ENCODE results near the gene TMEM184A. TPM values are rescaled to one million over a fixed set of nuclear protein-coding genes. Genes with fewer than 3 reads are reported as not detected.

Gene TMEM184A
- total and polyA plus RNA-seq, 2 of the 13 experiments (the other 11 are each of a cell fraction or from before 2014, with no cell fraction given) = 9.5 to 20.4 TPM

DNA sequence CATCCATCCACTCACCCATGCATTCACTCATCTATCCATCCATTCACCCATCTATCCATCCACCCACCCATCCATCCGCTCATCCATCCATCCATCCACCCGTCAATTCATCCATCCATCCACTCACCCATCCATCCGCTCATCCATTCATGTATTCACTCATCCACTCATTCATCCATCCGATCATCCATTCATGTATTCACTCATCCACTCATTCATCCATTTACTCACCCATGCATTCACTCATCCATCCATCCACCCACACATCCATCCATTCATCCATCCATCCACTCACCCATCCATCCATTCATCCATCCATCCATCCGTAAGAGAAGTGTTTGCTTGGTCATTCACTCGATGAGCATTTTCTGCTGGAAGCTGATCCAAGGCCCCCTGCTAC lies 22.5 kb upstream of the TMEM184A start:
- 42% methylated on average over 6 of the region's 6 CpGs for WGBS (ENCODE audit: low lambda C conversion rate)
- ChIA-PET CTCF (ENCODE audit: low intra/inter-chr PET ratio, low total read pairs) (interaction anchor here (0.8 to 1.6 kb wide), 2 partner anchors 15 to 181 kb away, joined by 4 to 6 read pairs; no protein-coding TSS in a partner anchor), POLR2A (no interaction called here)
- no peak overlapping the region for H2AFZ ChIP-seq (ENCODE audit: low read length)
- no peaks in the 10 kb centered on the region for H3K4me1 ChIP-seq (ENCODE audit: insufficient read depth, low read length)
- ATAC-seq = no peak
- intact Hi-C loops (cut with micrococcal nuclease; ENCODE audit: unreplicated experiment) = loop anchor here (5.0 kb wide), 1 partner anchor 179 kb away; no protein-coding TSS in a partner anchor
- H3K4me3 ChIP-seq (replicated peaks in 1 of 3; ENCODE audit: insufficient read depth in 1 of 3, low read depth in 2 of 3, low read length in 3 of 3) = no peak overlapping the region
- FAIRE-seq = no peak
- H3K36me3 ChIP-seq (replicated peaks in 1 of 2; ENCODE audit: control insufficient read depth in 1 of 2, insufficient read depth in 2 of 2, low read length in 2 of 2) = no peaks in the 10 kb centered on the region
- no peak for TF ChIP-seq ELF1 (CRISPR knock-in tag; IDR thresholded peaks at IDR 0.05)
- no peak for TF ChIP-seq ZNF121 (CRISPR knock-in tag; IDR thresholded peaks at IDR 0.05)
- no peak for TF ChIP-seq ZNF567 (CRISPR knock-in tag; IDR thresholded peaks at IDR 0.05; ENCODE audit: borderline replicate concordance)
- no peak for TF ChIP-seq AHR (CRISPR knock-in tag; IDR thresholded peaks at IDR 0.05)
- no peak overlapping the region for H3K9ac ChIP-seq (ENCODE audit: insufficient read depth, low read depth, low read length)
- DNase-seq (ENCODE audit: low spot score) = no peak
- no peaks in the 10 kb centered on the region for H3K9me3 ChIP-seq (ENCODE audit: low read length)
- no peak overlapping the region for H3K27ac ChIP-seq (ENCODE audit: extremely low read length, insufficient read depth, low read length)
- in situ Hi-C loops (cut with HindIII; ENCODE audit: extremely low pct_ligation_motif_present, low pct_unique_long_range_greater_than_20kb) = loop anchor here (25.0 kb wide), 1 partner anchor 634 kb away; no protein-coding TSS in a partner anchor
- BruUV-seq (replicated peaks) = no TSS peak
- H3K4me2 ChIP-seq (ENCODE audit: low read depth, low read length) = no peak overlapping the region
- peaks cover 0 to 10% of the 10 kb centered on the region in 2 experiments; a peak in 3 of 5 replicates for H3K27me3 ChIP-seq (ENCODE audit: control insufficient read depth in 1 of 2, insufficient read depth in 2 of 2, low read length in 2 of 2)
- no peaks in the 10 kb centered on the region for H4K20me1 ChIP-seq (ENCODE audit: insufficient read depth, low read length)
- H3K79me2 ChIP-seq (ENCODE audit: insufficient read depth, low read length) = no peaks in the 10 kb centered on the region

DNA sequence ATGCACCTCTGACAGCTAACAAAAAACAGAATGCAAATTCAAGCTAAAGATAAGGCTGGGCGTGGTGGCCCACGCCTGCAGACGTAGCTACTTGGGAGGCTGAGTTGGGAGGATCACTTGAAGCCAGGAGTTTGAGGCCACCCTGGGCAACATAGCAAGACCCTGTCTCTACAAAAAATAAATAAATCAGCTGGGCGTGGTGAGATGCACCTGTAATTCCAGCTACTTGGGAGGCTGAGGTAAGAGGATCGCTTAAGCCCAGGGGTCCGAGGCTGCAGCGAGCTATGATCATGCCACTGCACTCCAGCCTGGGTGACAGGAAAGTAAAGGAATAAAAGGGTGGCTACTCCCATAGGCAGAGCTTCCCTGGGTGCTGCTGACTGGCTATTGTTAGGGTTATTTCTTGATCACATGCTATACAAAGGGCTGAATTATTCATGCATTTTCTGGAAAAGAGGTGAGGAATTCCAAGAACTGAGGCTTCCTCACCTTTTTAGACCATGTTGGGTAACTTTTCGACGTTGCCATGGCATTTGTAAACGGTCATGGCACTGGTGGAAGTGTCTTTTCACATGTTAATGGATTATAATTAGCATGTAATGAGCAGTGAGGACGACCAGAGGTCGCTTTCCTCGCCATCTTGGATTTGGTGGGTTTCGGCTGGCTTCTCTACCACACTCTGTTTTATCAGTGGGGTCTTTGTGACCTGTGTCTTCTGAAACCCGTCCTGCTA lies 20.7 kb upstream of the TMEM184A start:
- Histone ChIP-seq H3K4me3 (replicated peaks in 1 of 3; ENCODE audit: insufficient read depth in 1 of 3, low read depth in 2 of 3, low read length in 3 of 3) (no peak overlapping the region), H3K27ac (ENCODE audit: extremely low read length, insufficient read depth, low read length) (no peak overlapping the region), H3K9me3 (ENCODE audit: low read length) (no peaks in the 10 kb centered on the region), H3K9ac (ENCODE audit: insufficient read depth, low read depth, low read length) (no peak overlapping the region), H3K4me1 (ENCODE audit: insufficient read depth, low read length) (peaks cover under 1% of the 10 kb centered on the region), H2AFZ (ENCODE audit: low read length) (no peak overlapping the region), H3K79me2 (ENCODE audit: insufficient read depth, low read length) (no peaks in the 10 kb centered on the region), H4K20me1 (ENCODE audit: insufficient read depth, low read length) (no peaks in the 10 kb centered on the region), H3K36me3 (replicated peaks in 1 of 2; ENCODE audit: control insufficient read depth in 1 of 2, insufficient read depth in 2 of 2, low read length in 2 of 2) (no peaks in the 10 kb centered on the region), H3K27me3 (ENCODE audit: control insufficient read depth in 1 of 2, insufficient read depth in 2 of 2, low read length in 2 of 2) (peaks cover 0 to under 1% of the 10 kb centered on the region in 2 experiments; a peak in 1 of 5 replicates), H3K4me2 (ENCODE audit: low read depth, low read length) (no peak overlapping the region)
- TF ChIP-seq ZNF3 (CRISPR knock-in tag; IDR thresholded peaks at IDR 0.05) (no peak), FOXA1 (IDR thresholded peaks at IDR 0.05) (no peak), FOXA1 (CRISPR knock-in tag; IDR thresholded peaks at IDR 0.05) (no peak)
- intact Hi-C loops (cut with micrococcal nuclease; ENCODE audit: unreplicated experiment) (loop anchor here (5.0 kb wide), 1 partner anchor 181 kb away; no protein-coding TSS in a partner anchor), in situ Hi-C loops (cut with HindIII; ENCODE audit: extremely low pct_ligation_motif_present, low pct_unique_long_range_greater_than_20kb) (loop anchor here (25.0 kb wide), 1 partner anchor 636 kb away; no protein-coding TSS in a partner anchor)
- DNase-seq (ENCODE audit: low spot score) = no peak
- POLR2A ChIA-PET = no interaction called here
- 32% methylated on average over 15 of the region's 15 CpGs for WGBS (ENCODE audit: low lambda C conversion rate)
- ATAC-seq = no peak
- CTCF ChIA-PET (ENCODE audit: low intra/inter-chr PET ratio, low total read pairs) = no interaction called here
- BruUV-seq (replicated peaks) = no TSS peak
- no peak for FAIRE-seq

All from HepG2 (cell line).